K562 (cell line): ENCODE measurements around the gene AAMP. TPM values are rescaled to one million over a fixed set of nuclear protein-coding genes. Genes with fewer than 3 reads are reported as not detected.

Experiments
- CHCHD3 ChIP-seq: fragments of 250-450 bp; sonication (Bioruptor Pico); IDR thresholded peaks from 2 replicates; pipeline ENCODE4 v2.1.2; 2022; ENCODE audit warnings: mild to moderate bottlenecking
- EZH2 ChIP-seq: IDR thresholded peaks from 2 replicates; pipeline ENCODE4 v1.6.1; 2012; ENCODE audit warnings: low read depth, mild to moderate bottlenecking, inconsistent platforms, low read length, borderline replicate concordance
- PTTG1 ChIP-seq: fragments of 450-650 bp; IDR thresholded peaks from 2 replicates; pipeline ENCODE4 v1.6.1; 2016; ENCODE audit warnings: low read depth, mild to moderate bottlenecking, missing genetic modification characterization, missing compliant biosample characterization
- SMARCC2 ChIP-seq: fragments of 450-650 bp; IDR thresholded peaks from 2 replicates; pipeline ENCODE4 v1.6.1; 2017; ENCODE audit warnings: antibody characterized with exemption, moderate library complexity, mild to moderate bottlenecking, low read depth
- TARDBP ChIP-seq: fragments of 450-650 bp; IDR thresholded peaks from 2 replicates; pipeline ENCODE4 v1.6.1; 2016
- ZNF146 ChIP-seq: IDR thresholded peaks from one replicate; pipeline ENCODE4 v1.6.1; 2018; ENCODE audit warnings: missing compliant biosample characterization; ENCODE audit not compliant: unreplicated experiment
- ZNF212 ChIP-seq: fragments of 450-650 bp; formaldehyde crosslinking; IDR thresholded peaks from 2 replicates; pipeline ENCODE4 v1.4.0; 2020; ENCODE audit warnings: mild to moderate bottlenecking
- polyA plus RNA-seq, 8 experiments: library from polyadenylated mRNA; depleted of rRNA in 4 of 8; stranded (reverse) in 5 of 8; unstranded in 3 of 8; fragments of >200 nt; fragmentation: Nextera tagmentation in 2 of 8; fragmentation: Illumina TruSeq in 1 of 8; extraction: Ambion mirVana in 2 of 8; extraction: Trizol in 1 of 8; gene quantifications; 2 replicates each; pipeline versions ENCODE4 v1.2.1 to v1.2.3, GENCODE V29; 2011 to 2014; ENCODE audit warnings: inconsistent platforms in 1 of 8, missing spikeins in 1 of 8
- total RNA-seq, 7 experiments: library from RNA; depleted of rRNA in 6 of 7; stranded (reverse); fragments of >200 nt in 6 of 7; fragmentation: Illumina TruSeq in 2 of 7; extraction: Trizol in 2 of 7; gene quantifications; 2 replicates each; pipeline versions ENCODE4 v1.2.1 to v1.2.3, GENCODE V29; 2011 to 2021; ENCODE audit warnings: low replicate concordance in 1 of 7
- TF ChIP-seq, protein P1 (sequence below): fragments of 250-450 bp; sonication (Bioruptor Pico); IDR thresholded peaks from 2 replicates; pipeline ENCODE4 v1.8.0; 2022; ENCODE audit warnings: moderate library complexity, mild to moderate bottlenecking, inconsistent platforms
- TF ChIP-seq, protein P2 (sequence below): fragments of 250-450 bp; sonication (Bioruptor Pico); IDR thresholded peaks from 2 replicates; pipeline ENCODE4 v1.8.0; 2022; ENCODE audit warnings: inconsistent platforms, mild to moderate bottlenecking, moderate library complexity, borderline replicate concordance
- TF ChIP-seq, protein P3 (sequence below), 2 experiments: fragments of 450-650 bp in 1 of 2; sonication (generic) in 1 of 2; formaldehyde crosslinking in 1 of 2; IDR thresholded peaks; 2 replicates each; pipeline versions ENCODE4 v1.7.1 to v1.9.0; 2016 to 2022; ENCODE audit warnings: inconsistent platforms in 1 of 2, mild to moderate bottlenecking in 1 of 2, missing genetic modification reagents in 1 of 2
- TF ChIP-seq, protein P4 (sequence below), 2 experiments: fragments of 450-650 bp; IDR thresholded peaks; 2 replicates each; pipeline ENCODE4 v1.6.1; 2016

The AAMP gene
- total and polyA plus RNA-seq, 9 of the 15 experiments (the other 6 are each of a cell fraction or from before 2014, with no cell fraction given), result 5.7 to 197 (median 94.1) TPM

DNA sequence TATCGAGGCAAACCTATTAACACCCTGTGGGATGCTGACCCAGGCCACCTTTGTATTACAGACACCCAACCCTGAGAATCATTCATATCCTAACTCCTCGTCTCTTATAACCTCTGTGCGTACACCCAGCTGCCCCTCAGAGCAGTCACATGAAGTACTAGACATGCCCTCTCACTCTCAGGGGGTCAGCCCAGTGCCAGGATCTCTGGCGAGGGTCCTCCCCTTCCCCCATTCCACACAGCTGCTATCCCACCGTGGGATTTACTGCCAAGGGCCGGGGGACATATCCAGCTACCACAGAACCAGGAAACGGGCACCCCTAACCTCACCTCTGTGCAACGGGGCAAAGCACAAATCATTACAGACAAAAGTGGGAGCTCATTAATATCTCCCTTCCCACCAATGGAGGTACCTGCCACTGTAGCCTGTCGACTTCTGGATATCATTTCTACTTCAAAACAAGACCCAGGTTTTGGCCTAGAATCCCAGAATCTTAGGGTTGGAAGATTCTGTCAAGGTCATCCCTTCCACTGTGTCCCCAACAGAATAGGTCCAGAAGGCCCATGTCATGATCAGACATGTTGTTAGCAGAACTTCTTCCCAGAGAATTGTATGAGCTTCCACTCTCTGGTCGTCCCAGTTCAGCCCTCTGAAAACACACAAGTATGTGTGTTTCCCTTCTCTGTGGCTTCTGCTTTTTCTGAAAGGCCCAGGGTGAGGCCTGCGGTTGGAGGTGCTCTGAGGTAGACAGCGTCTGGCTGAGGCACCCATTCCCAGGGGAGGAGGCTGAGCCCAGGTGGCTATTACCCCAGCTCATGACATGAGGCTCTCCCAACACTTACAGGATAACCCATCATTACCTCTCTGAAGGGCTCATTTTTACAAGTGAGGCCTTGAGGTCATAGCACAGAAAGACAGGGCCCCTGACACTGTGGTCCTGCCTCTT lies 20.7 kb upstream of the AAMP start (continued):
- TF ChIP-seq, protein P1, sequence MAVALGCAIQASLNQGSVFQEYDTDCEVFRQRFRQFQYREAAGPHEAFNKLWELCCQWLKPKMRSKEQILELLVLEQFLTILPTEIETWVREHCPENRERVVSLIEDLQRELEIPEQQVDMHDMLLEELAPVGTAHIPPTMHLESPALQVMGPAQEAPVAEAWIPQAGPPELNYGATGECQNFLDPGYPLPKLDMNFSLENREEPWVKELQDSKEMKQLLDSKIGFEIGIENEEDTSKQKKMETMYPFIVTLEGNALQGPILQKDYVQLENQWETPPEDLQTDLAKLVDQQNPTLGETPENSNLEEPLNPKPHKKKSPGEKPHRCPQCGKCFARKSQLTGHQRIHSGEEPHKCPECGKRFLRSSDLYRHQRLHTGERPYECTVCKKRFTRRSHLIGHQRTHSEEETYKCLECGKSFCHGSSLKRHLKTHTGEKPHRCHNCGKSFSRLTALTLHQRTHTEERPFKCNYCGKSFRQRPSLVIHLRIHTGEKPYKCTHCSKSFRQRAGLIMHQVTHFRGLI (CRISPR knock-in tag), result no peak
- TF ChIP-seq ZNF212 (CRISPR knock-in tag) (no peak), TARDBP (no peak), PTTG1 (tag) (no peak), ZNF146 (CRISPR knock-in tag) (no peak), SMARCC2 (no peak), EZH2 (no peak), CHCHD3 (CRISPR knock-in tag) (no peak)
- TF ChIP-seq, protein P2, sequence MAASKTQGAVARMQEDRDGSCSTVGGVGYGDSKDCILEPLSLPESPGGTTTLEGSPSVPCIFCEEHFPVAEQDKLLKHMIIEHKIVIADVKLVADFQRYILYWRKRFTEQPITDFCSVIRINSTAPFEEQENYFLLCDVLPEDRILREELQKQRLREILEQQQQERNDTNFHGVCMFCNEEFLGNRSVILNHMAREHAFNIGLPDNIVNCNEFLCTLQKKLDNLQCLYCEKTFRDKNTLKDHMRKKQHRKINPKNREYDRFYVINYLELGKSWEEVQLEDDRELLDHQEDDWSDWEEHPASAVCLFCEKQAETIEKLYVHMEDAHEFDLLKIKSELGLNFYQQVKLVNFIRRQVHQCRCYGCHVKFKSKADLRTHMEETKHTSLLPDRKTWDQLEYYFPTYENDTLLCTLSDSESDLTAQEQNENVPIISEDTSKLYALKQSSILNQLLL (CRISPR knock-in tag), result no peak
- TF ChIP-seq, protein P3, sequence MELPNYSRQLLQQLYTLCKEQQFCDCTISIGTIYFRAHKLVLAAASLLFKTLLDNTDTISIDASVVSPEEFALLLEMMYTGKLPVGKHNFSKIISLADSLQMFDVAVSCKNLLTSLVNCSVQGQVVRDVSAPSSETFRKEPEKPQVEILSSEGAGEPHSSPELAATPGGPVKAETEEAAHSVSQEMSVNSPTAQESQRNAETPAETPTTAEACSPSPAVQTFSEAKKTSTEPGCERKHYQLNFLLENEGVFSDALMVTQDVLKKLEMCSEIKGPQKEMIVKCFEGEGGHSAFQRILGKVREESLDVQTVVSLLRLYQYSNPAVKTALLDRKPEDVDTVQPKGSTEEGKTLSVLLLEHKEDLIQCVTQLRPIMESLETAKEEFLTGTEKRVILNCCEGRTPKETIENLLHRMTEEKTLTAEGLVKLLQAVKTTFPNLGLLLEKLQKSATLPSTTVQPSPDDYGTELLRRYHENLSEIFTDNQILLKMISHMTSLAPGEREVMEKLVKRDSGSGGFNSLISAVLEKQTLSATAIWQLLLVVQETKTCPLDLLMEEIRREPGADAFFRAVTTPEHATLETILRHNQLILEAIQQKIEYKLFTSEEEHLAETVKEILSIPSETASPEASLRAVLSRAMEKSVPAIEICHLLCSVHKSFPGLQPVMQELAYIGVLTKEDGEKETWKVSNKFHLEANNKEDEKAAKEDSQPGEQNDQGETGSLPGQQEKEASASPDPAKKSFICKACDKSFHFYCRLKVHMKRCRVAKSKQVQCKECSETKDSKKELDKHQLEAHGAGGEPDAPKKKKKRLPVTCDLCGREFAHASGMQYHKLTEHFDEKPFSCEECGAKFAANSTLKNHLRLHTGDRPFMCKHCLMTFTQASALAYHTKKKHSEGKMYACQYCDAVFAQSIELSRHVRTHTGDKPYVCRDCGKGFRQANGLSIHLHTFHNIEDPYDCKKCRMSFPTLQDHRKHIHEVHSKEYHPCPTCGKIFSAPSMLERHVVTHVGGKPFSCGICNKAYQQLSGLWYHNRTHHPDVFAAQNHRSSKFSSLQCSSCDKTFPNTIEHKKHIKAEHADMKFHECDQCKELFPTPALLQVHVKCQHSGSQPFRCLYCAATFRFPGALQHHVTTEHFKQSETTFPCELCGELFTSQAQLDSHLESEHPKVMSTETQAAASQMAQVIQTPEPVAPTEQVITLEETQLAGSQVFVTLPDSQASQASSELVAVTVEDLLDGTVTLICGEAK (IDR thresholded peaks at IDR 0.05), result no peak
- TF ChIP-seq, protein P3 (CRISPR knock-in tag; IDR thresholded peaks at IDR 0.05), result no peak
- TF ChIP-seq, protein P4, sequence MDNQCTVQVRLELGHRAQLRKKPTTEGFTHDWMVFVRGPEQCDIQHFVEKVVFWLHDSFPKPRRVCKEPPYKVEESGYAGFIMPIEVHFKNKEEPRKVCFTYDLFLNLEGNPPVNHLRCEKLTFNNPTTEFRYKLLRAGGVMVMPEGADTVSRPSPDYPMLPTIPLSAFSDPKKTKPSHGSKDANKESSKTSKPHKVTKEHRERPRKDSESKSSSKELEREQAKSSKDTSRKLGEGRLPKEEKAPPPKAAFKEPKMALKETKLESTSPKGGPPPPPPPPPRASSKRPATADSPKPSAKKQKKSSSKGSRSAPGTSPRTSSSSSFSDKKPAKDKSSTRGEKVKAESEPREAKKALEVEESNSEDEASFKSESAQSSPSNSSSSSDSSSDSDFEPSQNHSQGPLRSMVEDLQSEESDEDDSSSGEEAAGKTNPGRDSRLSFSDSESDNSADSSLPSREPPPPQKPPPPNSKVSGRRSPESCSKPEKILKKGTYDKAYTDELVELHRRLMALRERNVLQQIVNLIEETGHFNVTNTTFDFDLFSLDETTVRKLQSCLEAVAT (IDR thresholded peaks at IDR 0.05), result 0 out of 4 replicates have a peak, but pooled peaks of 1 of the 2 experiments have one; percentile 22
